ENCODE results near the gene YDJC.
"Not testable (repeated sequence)": the region's sequence is repeated elsewhere in the genome, so short reads cannot be mapped to it uniquely, and the experiment has no call there.

The YDJC gene

GRCh38 chr22:21651521-21652009 lies 21.7 kb upstream of the YDJC start:
- TF ChIP-seq CTCF (IDR thresholded peaks at IDR 0.05; ENCODE audit: extremely low read depth, insufficient read depth, missing control alignments), result no peak
- in situ Hi-C loops (cut with MboI; ENCODE audit: low pct_unique_long_range_greater_than_20kb, low sequenced_read_pairs, unreplicated experiment), result no loop called here
- DNase-seq (ENCODE audit: low spot score), result peak; percentile 46

- no peak for TF ChIP-seq CTCF (IDR thresholded peaks at IDR 0.05; ENCODE audit: extremely low read depth, insufficient read depth, missing control alignments)
- in situ Hi-C loops (cut with MboI; ENCODE audit: low pct_unique_long_range_greater_than_20kb, low sequenced_read_pairs, unreplicated experiment), result no loop called here
- DNase-seq (ENCODE audit: low spot score), result no peak
Measured at GRCh38 chr22:21650823-21651520, 21.1 kb upstream of the YDJC start.

DNA sequence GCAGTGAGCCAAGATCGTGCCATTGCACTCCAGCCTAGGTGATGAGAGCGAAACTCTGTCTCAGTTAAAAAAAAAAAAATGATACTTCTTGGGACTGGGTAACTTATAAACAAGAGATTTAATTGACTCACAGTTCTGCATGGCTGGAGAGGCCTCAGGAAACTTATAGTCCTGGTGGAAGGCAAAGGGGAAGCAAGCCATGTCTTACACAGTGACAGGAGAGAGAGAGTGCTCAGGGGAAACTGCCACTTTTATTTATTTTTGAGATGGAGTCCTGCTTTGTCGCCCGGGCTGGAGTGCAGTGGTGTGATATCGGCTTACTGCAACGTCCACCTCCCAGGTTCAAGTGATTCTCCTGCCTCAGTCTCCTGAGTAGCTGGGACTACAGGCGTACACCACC lies 20.5 kb upstream of the YDJC start:
- no peak for TF ChIP-seq CTCF (IDR thresholded peaks at IDR 0.05; ENCODE audit: extremely low read depth, insufficient read depth, missing control alignments)
- DNase-seq (ENCODE audit: low spot score), result no peak
- in situ Hi-C loops (cut with MboI; ENCODE audit: low pct_unique_long_range_greater_than_20kb, low sequenced_read_pairs, unreplicated experiment), result no loop called here

GRCh38 chr22:21646608-21647590 lies 17.1 kb upstream of the YDJC start:
- TF ChIP-seq CTCF (IDR thresholded peaks at IDR 0.05; ENCODE audit: extremely low read depth, insufficient read depth, missing control alignments), result peak; percentile 86
- in situ Hi-C loops (cut with MboI; ENCODE audit: low pct_unique_long_range_greater_than_20kb, low sequenced_read_pairs, unreplicated experiment), result no loop called here
- peak; percentile 79 for DNase-seq (ENCODE audit: low spot score)

DNA sequence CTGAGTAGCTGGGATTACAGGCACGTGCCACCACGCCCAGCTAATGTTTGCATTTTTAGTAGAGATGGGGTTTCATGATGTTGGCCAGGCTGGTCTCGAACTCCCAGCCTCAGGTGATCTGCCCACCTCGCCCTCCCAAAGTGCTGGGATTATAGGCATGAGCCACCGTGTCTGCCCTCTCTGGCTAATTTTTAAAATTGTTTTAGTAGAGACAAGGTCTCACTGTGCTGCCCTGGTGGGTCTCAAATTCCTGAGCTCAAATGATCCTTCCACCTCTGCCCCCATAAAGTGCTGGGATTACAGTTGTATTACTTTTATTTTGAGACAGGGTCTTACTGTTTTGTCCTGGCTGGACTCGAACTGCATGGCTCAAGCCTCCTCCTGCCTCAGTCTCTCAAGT lies 15.7 kb upstream of the YDJC start:
- DNase-seq (ENCODE audit: low spot score); in situ Hi-C loops (cut with MboI; ENCODE audit: low pct_unique_long_range_greater_than_20kb, low sequenced_read_pairs, unreplicated experiment): not testable (repeated sequence)

GRCh38 chr22:21643533-21644357 lies 13.9 kb upstream of the YDJC start:
- DNase-seq (ENCODE audit: low spot score), result no peak
- peak; percentile 33 for TF ChIP-seq CTCF (IDR thresholded peaks at IDR 0.05; ENCODE audit: extremely low read depth, insufficient read depth, missing control alignments)
- in situ Hi-C loops (cut with MboI; ENCODE audit: low pct_unique_long_range_greater_than_20kb, low sequenced_read_pairs, unreplicated experiment), result no loop called here

Measured in GM13977 (cell line).